HS-27A (cell line): Measurements from ENCODE around the gene UNC50.
A peak's percentile ranks its signal among the peaks of the same experiment; 100 is the strongest.
"Not testable (repeated sequence)": the region's sequence is repeated elsewhere in the genome, so short reads cannot be mapped to it uniquely, and the experiment has no call there.

Experiments used
- DNase-seq: peaks from one replicate; pipeline ENCODE4 v3.0.0-alpha.2; 2012; ENCODE audit warnings: low read depth, missing footprints

The UNC50 gene

GRCh38 chr2:98608962-98609604, 694 bp downstream of the UNC50 start:
- DNase-seq: no peak

GRCh38 chr2:98614024-98614739, 5.8 kb downstream of the UNC50 start:
- no peak for DNase-seq

- DNase-seq: no peak
These were observed 7.1 kb downstream of the UNC50 start for GRCh38 chr2:98615481-98615880.

- DNase-seq: no peak
These were observed 8.8 kb downstream of the UNC50 start for GRCh38 chr2:98617149-98617548.

- DNase-seq: no peak
These were observed 15.3 kb downstream of the UNC50 start for GRCh38 chr2:98623657-98624056.

- DNase-seq: no peak
These were observed 24.0 kb downstream of the UNC50 start for GRCh38 chr2:98632351-98632750.

GRCh38 chr2:98634406-98635092, 26.2 kb downstream of the UNC50 start:
- DNase-seq: no peak

- no peak for DNase-seq
These were observed 29.2 kb downstream of the UNC50 start for GRCh38 chr2:98637401-98638147.

GRCh38 chr2:98643496-98644100, 35.2 kb downstream of the UNC50 start:
- no peak for DNase-seq

- DNase-seq: no peak
These were observed 39.2 kb downstream of the UNC50 start for GRCh38 chr2:98647636-98648035.

- DNase-seq: no peak
These were observed 40.1 kb downstream of the UNC50 start for GRCh38 chr2:98648451-98648850.

- DNase-seq: peak; percentile 54
These were observed 41.0 kb downstream of the UNC50 start for GRCh38 chr2:98649135-98649991.

- no peak for DNase-seq
These were observed 41.6 kb downstream of the UNC50 start for GRCh38 chr2:98649992-98650375.

GRCh38 chr2:98650998-98651397, 42.6 kb downstream of the UNC50 start:
- no peak for DNase-seq

GRCh38 chr2:98654699-98655495, 46.5 kb downstream of the UNC50 start:
- no peak for DNase-seq

GRCh38 chr2:98656800-98657199, 48.4 kb downstream of the UNC50 start:
- no peak for DNase-seq

GRCh38 chr2:98658816-98659490, 50.6 kb downstream of the UNC50 start:
- no peak for DNase-seq

- DNase-seq: not testable (repeated sequence)
These were observed 51.1 kb downstream of the UNC50 start for GRCh38 chr2:98659491-98659840.

- DNase-seq: no peak
These were observed 55.2 kb downstream of the UNC50 start for GRCh38 chr2:98663511-98664090.
